Common myeloid progenitor, CD34-positive (primary cell): ENCODE results near the gene CHSY3.

ENCODE experiments used
- CTCF ChIA-PET: fragments of 350-600 bp; sonication (Branson Sonifier 250); formaldehyde crosslinking; loops from one replicate; lab custom pipeline; 2021; ENCODE audit warnings: antibody characterized with exemption; lab: Charles Lee
- POLR2A ChIA-PET: fragments of 350-600 bp; sonication (Branson Sonifier 250); formaldehyde crosslinking; loops from one replicate; lab custom pipeline; 2021; ENCODE audit warnings: antibody characterized with exemption; lab: Charles Lee
- DNase-seq, 3 donors: peaks; one replicate each; pipeline versions ENCODE4 v3.0.0 to v3.0.0-alpha.2; 2013
- H3K27ac ChIP-seq, 2 experiments: 1 replicate in 1 of 2; 2 replicates in 1 of 2; pipeline ENCODE4 v1.7.0; 2013; ENCODE audit warnings: inconsistent platforms in 2 of 2, low read length in 2 of 2, mild to moderate bottlenecking in 2 of 2, low read depth in 1 of 2, moderate library complexity in 1 of 2; ENCODE audit not compliant: severe bottlenecking in 2 of 2, insufficient read depth in 1 of 2, poor library complexity in 1 of 2
- H3K27me3 ChIP-seq, 5 experiments: replicated peaks in 2 of 5; 1 replicate in 3 of 5; 2 replicates in 2 of 5; pipeline versions ENCODE4 v1.6.1 to v1.7.0; 2013; ENCODE audit warnings: low read length in 4 of 5, mild to moderate bottlenecking in 2 of 5, moderate library complexity in 2 of 5, inconsistent platforms in 1 of 5; ENCODE audit not compliant: insufficient read depth in 5 of 5, control insufficient read depth in 4 of 5
- H3K36me3 ChIP-seq, 4 experiments: 1 replicate in 2 of 4; 2 replicates in 2 of 4; pipeline versions ENCODE4 v1.6.1 to v1.7.0; 2013; ENCODE audit warnings: low read length in 3 of 4, control low read depth in 1 of 4, mild to moderate bottlenecking in 1 of 4; ENCODE audit not compliant: control insufficient read depth in 4 of 4, insufficient read depth in 4 of 4
- H3K4me1 ChIP-seq, 4 experiments: 1 replicate in 3 of 4; 2 replicates in 1 of 4; pipeline versions ENCODE4 v1.6.1 to v1.7.1; 2013; ENCODE audit warnings: low read length in 3 of 4, mild to moderate bottlenecking in 3 of 4, control low read depth in 1 of 4, inconsistent platforms in 1 of 4, moderate library complexity in 1 of 4; ENCODE audit not compliant: control insufficient read depth in 4 of 4, insufficient read depth in 4 of 4; ENCODE audit errors: control extremely low read depth in 1 of 4
- H3K4me3 ChIP-seq, 7 experiments: 1 replicate in 4 of 7; 2 replicates in 3 of 7; pipeline versions ENCODE4 v1.5.1 to v1.7.0; 2013; ENCODE audit warnings: mild to moderate bottlenecking in 7 of 7, low read length in 6 of 7, moderate library complexity in 6 of 7, inconsistent platforms in 2 of 7, low read depth in 2 of 7, control low read depth in 1 of 7; ENCODE audit not compliant: insufficient read depth in 4 of 7, control insufficient read depth in 1 of 7; ENCODE audit errors: extremely low read depth in 1 of 7
- H3K9me3 ChIP-seq, 5 experiments: 1 replicate in 4 of 5; 2 replicates in 1 of 5; pipeline versions ENCODE4 v1.6.1 to v1.7.1; 2013; ENCODE audit warnings: low read length in 4 of 5, mild to moderate bottlenecking in 2 of 5, inconsistent platforms in 1 of 5, low read depth in 1 of 5, moderate library complexity in 1 of 5; ENCODE audit not compliant: control insufficient read depth in 4 of 5, insufficient read depth in 2 of 5; ENCODE audit errors: control extremely low read depth in 1 of 5
- WGBS: methylation state at CpG from one replicate; pipeline ENCODE4 v1.1.5; 2013; ENCODE audit not compliant: insufficient coverage; 5-methylcytosine and 5-hydroxymethylcytosine counted together

CHSY3 gene

GRCh38 chr5:129966071-129966470, 61.8 kb downstream of the CHSY3 start:
- WGBS: 89% methylated on average over 1 of the region's 2 CpGs
- Histone ChIP-seq H3K27ac (no peak overlapping the region), H3K36me3 (no peaks in the 10 kb centered on the region), H3K4me3 (no peak overlapping the region), H3K4me1 (no peaks in the 10 kb centered on the region), H3K9me3 (no peaks in the 10 kb centered on the region), H3K27me3 (no peaks in the 10 kb centered on the region)
- CTCF ChIA-PET: interaction anchor here (1.2 kb wide), 1 partner anchor 17 kb away, joined by 3 read pairs; no protein-coding TSS in a partner anchor
- DNase-seq: no peak
- POLR2A ChIA-PET: no interaction called here

GRCh38 chr5:129971714-129972113, 67.4 kb downstream of the CHSY3 start:
- Histone ChIP-seq H3K4me3 (no peak overlapping the region), H3K27ac (no peak overlapping the region), H3K4me1 (no peaks in the 10 kb centered on the region), H3K9me3 (no peaks in the 10 kb centered on the region), H3K36me3 (no peaks in the 10 kb centered on the region), H3K27me3 (no peaks in the 10 kb centered on the region)
- DNase-seq: no peak
- ChIA-PET POLR2A (no interaction called here), CTCF (no interaction called here)

GRCh38 chr5:129972465-129973141, 68.3 kb downstream of the CHSY3 start:
- H3K4me1 ChIP-seq: no peaks in the 10 kb centered on the region
- CTCF ChIA-PET: no interaction called here
- POLR2A ChIA-PET: no interaction called here
- H3K9me3 ChIP-seq: no peaks in the 10 kb centered on the region
- DNase-seq: no peak
- no peak overlapping the region for H3K27ac ChIP-seq
- H3K27me3 ChIP-seq: no peaks in the 10 kb centered on the region
- H3K36me3 ChIP-seq: no peaks in the 10 kb centered on the region
- no peak overlapping the region for H3K4me3 ChIP-seq

GRCh38 chr5:129973716-129974426, 69.6 kb downstream of the CHSY3 start:
- no peak for DNase-seq
- Histone ChIP-seq H3K36me3 (no peaks in the 10 kb centered on the region), H3K9me3 (no peaks in the 10 kb centered on the region), H3K4me3 (no peak overlapping the region), H3K27ac (no peak overlapping the region), H3K4me1 (no peaks in the 10 kb centered on the region), H3K27me3 (no peaks in the 10 kb centered on the region)
- WGBS: 100% methylated on average over 1 of the region's 2 CpGs
- ChIA-PET CTCF (no interaction called here), POLR2A (no interaction called here)

- no peak for DNase-seq
- ChIA-PET CTCF (no interaction called here), POLR2A (no interaction called here)
- Histone ChIP-seq H3K9me3 (no peaks in the 10 kb centered on the region), H3K27me3 (no peaks in the 10 kb centered on the region), H3K4me3 (no peak overlapping the region), H3K27ac (no peak overlapping the region), H3K4me1 (no peaks in the 10 kb centered on the region), H3K36me3 (no peaks in the 10 kb centered on the region)
Measured at GRCh38 chr5:129977810-129978209, 73.5 kb downstream of the CHSY3 start.

- Histone ChIP-seq H3K4me1 (no peaks in the 10 kb centered on the region), H3K4me3 (no peak overlapping the region), H3K9me3 (no peaks in the 10 kb centered on the region), H3K27me3 (no peaks in the 10 kb centered on the region), H3K27ac (no peak overlapping the region), H3K36me3 (no peaks in the 10 kb centered on the region)
- no CpG with 5 or more reads among the region's 1 CpG for WGBS
- ChIA-PET CTCF (no interaction called here), POLR2A (no interaction called here)
- no peak for DNase-seq
Measured at GRCh38 chr5:129978270-129978669, 74.0 kb downstream of the CHSY3 start.

GRCh38 chr5:129988453-129988852, 84.2 kb downstream of the CHSY3 start:
- H3K27me3 ChIP-seq: no peaks in the 10 kb centered on the region
- ChIA-PET CTCF (no interaction called here), POLR2A (no interaction called here)
- no peak for DNase-seq
- no peaks in the 10 kb centered on the region for H3K4me1 ChIP-seq
- H3K4me3 ChIP-seq: no peak overlapping the region
- H3K27ac ChIP-seq: no peak overlapping the region
- H3K36me3 ChIP-seq: no peaks in the 10 kb centered on the region
- peaks cover 0 to 6% (median 2%) of the 10 kb centered on the region in 5 experiments for H3K9me3 ChIP-seq
